Measurements from ENCODE around the gene CNIH3.

Gene CNIH3

DNA sequence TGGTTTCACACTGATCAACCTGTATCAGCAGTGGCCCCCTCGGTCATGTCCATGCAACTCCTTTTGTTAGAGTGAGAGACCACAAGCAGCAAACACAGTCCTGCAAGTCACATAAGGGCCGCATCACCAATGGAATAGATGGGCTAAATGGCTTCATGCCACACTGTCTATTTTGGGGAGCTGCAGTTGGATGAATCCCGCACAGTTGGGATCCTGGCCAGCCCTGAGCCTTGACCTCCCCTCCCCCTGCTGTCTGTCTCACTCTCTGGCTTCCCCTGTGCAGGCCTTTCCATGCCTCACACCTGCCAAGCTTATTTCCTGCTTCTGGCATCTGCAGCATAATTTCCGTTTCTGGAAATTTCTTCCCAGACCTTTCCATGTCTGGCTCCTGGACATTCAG lies 57.0 kb downstream of the CNIH3 start:
- TF ChIP-seq, protein P1, sequence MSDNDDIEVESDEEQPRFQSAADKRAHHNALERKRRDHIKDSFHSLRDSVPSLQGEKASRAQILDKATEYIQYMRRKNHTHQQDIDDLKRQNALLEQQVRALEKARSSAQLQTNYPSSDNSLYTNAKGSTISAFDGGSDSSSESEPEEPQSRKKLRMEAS (IDR thresholded peaks at IDR 0.05; ENCODE audit: low read depth, low read length), result no peak
- TF ChIP-seq, protein P2, sequence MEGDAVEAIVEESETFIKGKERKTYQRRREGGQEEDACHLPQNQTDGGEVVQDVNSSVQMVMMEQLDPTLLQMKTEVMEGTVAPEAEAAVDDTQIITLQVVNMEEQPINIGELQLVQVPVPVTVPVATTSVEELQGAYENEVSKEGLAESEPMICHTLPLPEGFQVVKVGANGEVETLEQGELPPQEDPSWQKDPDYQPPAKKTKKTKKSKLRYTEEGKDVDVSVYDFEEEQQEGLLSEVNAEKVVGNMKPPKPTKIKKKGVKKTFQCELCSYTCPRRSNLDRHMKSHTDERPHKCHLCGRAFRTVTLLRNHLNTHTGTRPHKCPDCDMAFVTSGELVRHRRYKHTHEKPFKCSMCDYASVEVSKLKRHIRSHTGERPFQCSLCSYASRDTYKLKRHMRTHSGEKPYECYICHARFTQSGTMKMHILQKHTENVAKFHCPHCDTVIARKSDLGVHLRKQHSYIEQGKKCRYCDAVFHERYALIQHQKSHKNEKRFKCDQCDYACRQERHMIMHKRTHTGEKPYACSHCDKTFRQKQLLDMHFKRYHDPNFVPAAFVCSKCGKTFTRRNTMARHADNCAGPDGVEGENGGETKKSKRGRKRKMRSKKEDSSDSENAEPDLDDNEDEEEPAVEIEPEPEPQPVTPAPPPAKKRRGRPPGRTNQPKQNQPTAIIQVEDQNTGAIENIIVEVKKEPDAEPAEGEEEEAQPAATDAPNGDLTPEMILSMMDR (IDR thresholded peaks at IDR 0.05; ENCODE audit: low read depth, low read length), result no peak
- TF ChIP-seq POLR2A (IDR thresholded peaks at IDR 0.05; ENCODE audit: extremely low read depth, insufficient read length) (no peak), MYC (IDR thresholded peaks at IDR 0.05; ENCODE audit: low read depth, low read length) (no peak)
- H3K4me3 ChIP-seq (ENCODE audit: low read depth, low read length), result no peak overlapping the region
- no peak for DNase-seq (ENCODE audit: low read depth)

DNA sequence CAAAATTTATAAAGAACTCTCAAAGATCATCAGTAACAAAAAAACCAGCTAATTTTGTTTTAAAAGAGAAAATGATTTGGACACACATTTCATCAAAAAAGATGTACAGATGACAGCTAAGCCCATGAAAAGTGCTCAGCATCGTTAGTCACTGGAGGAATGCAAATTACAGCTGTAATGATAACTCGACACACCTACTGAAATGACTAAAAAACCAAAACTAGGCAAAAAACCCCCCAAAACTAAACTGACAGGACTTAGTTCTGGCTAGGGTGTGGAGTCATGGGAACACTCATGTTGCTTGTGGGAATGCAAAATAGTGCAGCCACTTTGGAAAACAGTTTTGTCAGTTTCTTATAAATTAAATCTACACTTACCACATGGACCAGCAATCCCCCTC lies 59.5 kb downstream of the CNIH3 start:
- DNase-seq (ENCODE audit: low read depth), result no peak
- TF ChIP-seq, protein P2 (IDR thresholded peaks at IDR 0.05; ENCODE audit: low read depth, low read length), result no peak
- no peak for TF ChIP-seq POLR2A (IDR thresholded peaks at IDR 0.05; ENCODE audit: extremely low read depth, insufficient read length)
- no peak for TF ChIP-seq MYC (IDR thresholded peaks at IDR 0.05; ENCODE audit: low read depth, low read length)
- TF ChIP-seq, protein P1 (IDR thresholded peaks at IDR 0.05; ENCODE audit: low read depth, low read length), result no peak
- H3K4me3 ChIP-seq (ENCODE audit: low read depth, low read length), result no peak overlapping the region

DNA sequence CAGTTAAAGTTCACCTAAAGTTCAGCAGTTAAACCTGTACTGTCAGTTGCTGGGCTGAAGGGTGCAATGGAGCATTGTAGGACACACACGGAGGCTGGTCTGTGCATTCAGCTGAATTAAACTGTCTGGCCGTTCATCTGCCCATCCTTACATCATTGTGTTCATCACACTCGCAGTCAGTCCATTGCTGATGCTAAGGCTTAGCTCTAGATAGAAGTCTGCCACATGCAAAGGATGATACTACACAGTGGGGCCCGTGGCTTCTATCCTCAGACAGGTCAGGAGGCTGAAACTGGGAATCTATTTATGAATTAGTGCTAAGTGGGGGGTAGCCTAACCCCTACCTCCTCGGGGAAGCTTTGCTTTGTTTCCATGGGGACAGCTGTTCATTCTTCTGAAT lies 60.4 kb downstream of the CNIH3 start:
- TF ChIP-seq POLR2A (IDR thresholded peaks at IDR 0.05; ENCODE audit: extremely low read depth, insufficient read length) (no peak), MYC (IDR thresholded peaks at IDR 0.05; ENCODE audit: low read depth, low read length) (no peak)
- TF ChIP-seq, protein P1 (IDR thresholded peaks at IDR 0.05; ENCODE audit: low read depth, low read length), result no peak
- TF ChIP-seq, protein P2 (IDR thresholded peaks at IDR 0.05; ENCODE audit: low read depth, low read length), result no peak
- no peak for DNase-seq (ENCODE audit: low read depth)
- H3K4me3 ChIP-seq (ENCODE audit: low read depth, low read length), result no peak overlapping the region

- TF ChIP-seq MYC (IDR thresholded peaks at IDR 0.05; ENCODE audit: low read depth, low read length) (no peak), POLR2A (IDR thresholded peaks at IDR 0.05; ENCODE audit: extremely low read depth, insufficient read length) (no peak)
- TF ChIP-seq, protein P2 (IDR thresholded peaks at IDR 0.05; ENCODE audit: low read depth, low read length), result no peak
- TF ChIP-seq, protein P1 (IDR thresholded peaks at IDR 0.05; ENCODE audit: low read depth, low read length), result no peak
- DNase-seq (ENCODE audit: low read depth), result no peak
- H3K4me3 ChIP-seq (ENCODE audit: low read depth, low read length), result no peak overlapping the region
These were observed 62.1 kb downstream of the CNIH3 start for GRCh38 chr1:224678168-224678567.

- TF ChIP-seq MYC (IDR thresholded peaks at IDR 0.05; ENCODE audit: low read depth, low read length) (no peak), POLR2A (IDR thresholded peaks at IDR 0.05; ENCODE audit: extremely low read depth, insufficient read length) (no peak)
- TF ChIP-seq, protein P2 (IDR thresholded peaks at IDR 0.05; ENCODE audit: low read depth, low read length), result no peak
- TF ChIP-seq, protein P1 (IDR thresholded peaks at IDR 0.05; ENCODE audit: low read depth, low read length), result no peak
- no peak for DNase-seq (ENCODE audit: low read depth)
- no peak overlapping the region for H3K4me3 ChIP-seq (ENCODE audit: low read depth, low read length)
These were observed 63.5 kb downstream of the CNIH3 start for GRCh38 chr1:224679606-224680005.

DNA sequence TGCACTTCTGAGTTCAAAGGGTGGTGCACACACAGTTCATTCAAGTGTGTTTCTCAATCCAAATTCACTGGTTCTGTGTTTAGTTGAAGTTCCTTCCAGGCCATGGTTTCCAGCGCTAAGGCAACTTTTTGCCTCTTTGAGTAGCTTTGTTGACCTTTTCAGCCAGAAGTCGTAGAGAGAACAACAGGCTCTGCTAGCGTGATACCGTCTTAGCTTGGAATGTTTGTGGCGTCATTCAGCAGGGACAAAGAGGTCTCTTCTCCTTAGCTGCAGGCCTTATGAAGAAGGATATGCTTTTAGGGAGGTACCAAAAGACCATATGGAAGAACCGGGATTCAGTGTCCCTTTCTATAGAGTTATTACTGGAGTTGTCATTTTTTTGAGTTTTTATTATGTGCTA lies 65.7 kb downstream of the CNIH3 start:
- H3K4me3 ChIP-seq (ENCODE audit: low read depth, low read length), result no peak overlapping the region
- DNase-seq (ENCODE audit: low read depth), result no peak
- TF ChIP-seq, protein P2 (IDR thresholded peaks at IDR 0.05; ENCODE audit: low read depth, low read length), result no peak
- TF ChIP-seq, protein P1 (IDR thresholded peaks at IDR 0.05; ENCODE audit: low read depth, low read length), result no peak
- TF ChIP-seq MYC (IDR thresholded peaks at IDR 0.05; ENCODE audit: low read depth, low read length) (no peak), POLR2A (IDR thresholded peaks at IDR 0.05; ENCODE audit: extremely low read depth, insufficient read length) (no peak)
